Eye (tissue), 1 donor: ENCODE data around the gene RHBDD2.

Experiments
- DNase-seq: peaks from one replicate; pipeline ENCODE4 v3.0.0-alpha.2; 2015

The RHBDD2 gene

GRCh38 chr7:75920431-75921161, 41.8 kb downstream of the RHBDD2 start:
- DNase-seq: no peak

- peak; percentile 45 for DNase-seq
Observed at GRCh38 chr7:75921479-75921878, 42.6 kb downstream of the RHBDD2 start.

GRCh38 chr7:75922966-75923603, 44.3 kb downstream of the RHBDD2 start:
- no peak for DNase-seq

- no peak for DNase-seq
Observed at GRCh38 chr7:75924256-75924655, 45.4 kb downstream of the RHBDD2 start.

GRCh38 chr7:75924889-75925288, 46.1 kb downstream of the RHBDD2 start:
- no peak for DNase-seq

GRCh38 chr7:75925717-75926435, 47.0 kb downstream of the RHBDD2 start:
- DNase-seq: no peak

GRCh38 chr7:75928568-75928914, 49.7 kb downstream of the RHBDD2 start:
- DNase-seq: no peak

- peak; percentile 72 for DNase-seq
Observed at GRCh38 chr7:75931680-75932079, 52.8 kb downstream of the RHBDD2 start.

GRCh38 chr7:75937958-75938786, 59.3 kb downstream of the RHBDD2 start:
- DNase-seq: peak; percentile 70
